OCI-LY1 (cell line): Measurements from ENCODE around the gene SREK1IP1.

Source experiments
- H2AFZ ChIP-seq: fragments of 200-600 bp; sonication (generic), shearing (Covaris generic); 2 replicates; pipeline ENCODE4 v1.6.0; 2014; ENCODE audit warnings: antibody characterized with exemption, mild to moderate bottlenecking, low read length
- H3F3A ChIP-seq: fragments of 200-600 bp; sonication (generic), shearing (Covaris generic); 2 replicates; pipeline ENCODE4 v1.6.0; 2014; ENCODE audit warnings: mild to moderate bottlenecking, antibody characterized with exemption, low read length, moderate library complexity; ENCODE audit not compliant: insufficient read depth
- H3K27ac ChIP-seq: fragments of 200-600 bp; sonication (generic); 2 replicates; pipeline ENCODE4 v1.5.1; 2014; ENCODE audit warnings: low read length, mixed run types, mild to moderate bottlenecking, low read depth; ENCODE audit not compliant: poor library complexity, severe bottlenecking
- H3K27me3 ChIP-seq: fragments of 200-600 bp; sonication (generic); 2 replicates; pipeline ENCODE4 v1.6.0; 2014; ENCODE audit warnings: antibody characterized with exemption, mild to moderate bottlenecking, low read length, moderate library complexity; ENCODE audit not compliant: insufficient read depth
- H3K36me3 ChIP-seq: fragments of 200-600 bp; sonication (generic); 2 replicates; pipeline ENCODE4 v1.6.1; 2014; ENCODE audit warnings: mild to moderate bottlenecking, antibody characterized with exemption, low read length, moderate library complexity, mixed read lengths; ENCODE audit not compliant: insufficient read depth
- H3K4me1 ChIP-seq: fragments of 200-600 bp; sonication (generic); 2 replicates; pipeline ENCODE4 v1.5.1; 2014; ENCODE audit warnings: mild to moderate bottlenecking, low read length, moderate library complexity; ENCODE audit not compliant: insufficient read depth, severe bottlenecking
- H3K4me2 ChIP-seq: fragments of 200-600 bp; sonication (generic), shearing (Covaris generic); 2 replicates; pipeline ENCODE4 v1.6.1; 2014; ENCODE audit warnings: low read length
- H3K4me3 ChIP-seq: fragments of 200-600 bp; sonication (generic); 2 replicates; pipeline ENCODE4 v1.5.1; 2014; ENCODE audit warnings: low read length, low read depth, mild to moderate bottlenecking, mixed read lengths; ENCODE audit not compliant: poor library complexity, severe bottlenecking
- H3K79me2 ChIP-seq: fragments of 200-600 bp; shearing (Covaris generic); 2 replicates; pipeline ENCODE4 v1.6.1; 2016; ENCODE audit warnings: mixed run types, low read length, mixed read lengths; ENCODE audit not compliant: insufficient read depth
- H3K9ac ChIP-seq: fragments of 200-600 bp; sonication (generic), shearing (Covaris generic); 2 replicates; pipeline ENCODE4 v1.6.1; 2014; ENCODE audit warnings: mild to moderate bottlenecking, low read length, mixed read lengths
- H3K9me2 ChIP-seq: fragments of 200-600 bp; sonication (generic), shearing (Covaris generic); 2 replicates; pipeline ENCODE4 v1.6.1; 2014; ENCODE audit warnings: low read depth, mild to moderate bottlenecking, low read length, mixed read lengths
- H3K9me3 ChIP-seq: fragments of 200-600 bp; shearing (Covaris generic); 2 replicates; pipeline ENCODE4 v1.6.1; 2014; ENCODE audit warnings: low read length, mixed read lengths
- H4K20me1 ChIP-seq: fragments of 200-600 bp; sonication (generic), shearing (Covaris generic); 2 replicates; pipeline ENCODE4 v1.6.0; 2016; ENCODE audit warnings: mild to moderate bottlenecking, low read length; ENCODE audit not compliant: insufficient read depth
- EZH2 ChIP-seq: fragments of 200-600 bp; sonication (generic), shearing (Covaris generic); IDR thresholded peaks from 2 replicates; pipeline ENCODE4 v1.8.0; 2017; ENCODE audit warnings: borderline replicate concordance, mixed run types, mild to moderate bottlenecking, antibody characterized with exemption, low read length, moderate library complexity, mixed read lengths
- TF ChIP-seq, protein P1 (sequence below): fragments of 200-600 bp; sonication (generic), shearing (Covaris generic); IDR thresholded peaks from 2 replicates; pipeline ENCODE4 v1.5.1; 2017; ENCODE audit warnings: mild to moderate bottlenecking, antibody characterized with exemption, low read length, moderate library complexity, mixed read lengths

The SREK1IP1 gene

GRCh38 chr5:64788156-64788555, 19.7 kb upstream of the SREK1IP1 start:
- no peaks in the 10 kb centered on the region for H3K4me1 ChIP-seq
- H3K9me3 ChIP-seq, result no peaks in the 10 kb centered on the region
- H2AFZ ChIP-seq, result no peak overlapping the region
- no peak overlapping the region for H3K9ac ChIP-seq
- H3K4me3 ChIP-seq, result no peak overlapping the region
- no peaks in the 10 kb centered on the region for H3F3A ChIP-seq
- H3K79me2 ChIP-seq, result no peaks in the 10 kb centered on the region
- H3K36me3 ChIP-seq, result peaks cover 21% of the 10 kb centered on the region; the same call in 1 of the 2 replicates
- H3K27ac ChIP-seq, result no peak overlapping the region
- no peaks in the 10 kb centered on the region for H3K27me3 ChIP-seq
- no peak overlapping the region for H3K4me2 ChIP-seq
- no peaks in the 10 kb centered on the region for H3K9me2 ChIP-seq
- H4K20me1 ChIP-seq, result no peaks in the 10 kb centered on the region
- TF ChIP-seq, protein P1, sequence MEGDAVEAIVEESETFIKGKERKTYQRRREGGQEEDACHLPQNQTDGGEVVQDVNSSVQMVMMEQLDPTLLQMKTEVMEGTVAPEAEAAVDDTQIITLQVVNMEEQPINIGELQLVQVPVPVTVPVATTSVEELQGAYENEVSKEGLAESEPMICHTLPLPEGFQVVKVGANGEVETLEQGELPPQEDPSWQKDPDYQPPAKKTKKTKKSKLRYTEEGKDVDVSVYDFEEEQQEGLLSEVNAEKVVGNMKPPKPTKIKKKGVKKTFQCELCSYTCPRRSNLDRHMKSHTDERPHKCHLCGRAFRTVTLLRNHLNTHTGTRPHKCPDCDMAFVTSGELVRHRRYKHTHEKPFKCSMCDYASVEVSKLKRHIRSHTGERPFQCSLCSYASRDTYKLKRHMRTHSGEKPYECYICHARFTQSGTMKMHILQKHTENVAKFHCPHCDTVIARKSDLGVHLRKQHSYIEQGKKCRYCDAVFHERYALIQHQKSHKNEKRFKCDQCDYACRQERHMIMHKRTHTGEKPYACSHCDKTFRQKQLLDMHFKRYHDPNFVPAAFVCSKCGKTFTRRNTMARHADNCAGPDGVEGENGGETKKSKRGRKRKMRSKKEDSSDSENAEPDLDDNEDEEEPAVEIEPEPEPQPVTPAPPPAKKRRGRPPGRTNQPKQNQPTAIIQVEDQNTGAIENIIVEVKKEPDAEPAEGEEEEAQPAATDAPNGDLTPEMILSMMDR, result no peak
- no peak for TF ChIP-seq EZH2

GRCh38 chr5:64786372-64786771, 17.9 kb upstream of the SREK1IP1 start:
- TF ChIP-seq, protein P1, result no peak
- TF ChIP-seq EZH2, result no peak
- H3K9me2 ChIP-seq, result no peaks in the 10 kb centered on the region
- H2AFZ ChIP-seq, result no peak overlapping the region
- no peak overlapping the region for H3K4me3 ChIP-seq
- no peaks in the 10 kb centered on the region for H3F3A ChIP-seq
- H4K20me1 ChIP-seq, result no peaks in the 10 kb centered on the region
- H3K79me2 ChIP-seq, result no peaks in the 10 kb centered on the region
- H3K4me2 ChIP-seq, result no peak overlapping the region
- no peaks in the 10 kb centered on the region for H3K27me3 ChIP-seq
- H3K4me1 ChIP-seq, result no peaks in the 10 kb centered on the region
- peaks cover 18% of the 10 kb centered on the region; the same call in 1 of the 2 replicates for H3K36me3 ChIP-seq
- H3K9me3 ChIP-seq, result no peaks in the 10 kb centered on the region
- H3K27ac ChIP-seq, result no peak overlapping the region
- H3K9ac ChIP-seq, result no peak overlapping the region

- no peak overlapping the region for H3K4me3 ChIP-seq
- no peak for TF ChIP-seq EZH2
- TF ChIP-seq, protein P1, result peak; percentile 92
- H4K20me1 ChIP-seq, result no peaks in the 10 kb centered on the region
- no peak overlapping the region for H3K4me2 ChIP-seq
- no peaks in the 10 kb centered on the region for H3F3A ChIP-seq
- H3K27me3 ChIP-seq, result no peaks in the 10 kb centered on the region
- H3K4me1 ChIP-seq, result no peaks in the 10 kb centered on the region
- no peak overlapping the region for H2AFZ ChIP-seq
- H3K36me3 ChIP-seq, result peaks cover 20% of the 10 kb centered on the region
- no peak overlapping the region for H3K27ac ChIP-seq
- no peak overlapping the region for H3K9ac ChIP-seq
- no peaks in the 10 kb centered on the region for H3K9me2 ChIP-seq
- no peaks in the 10 kb centered on the region for H3K79me2 ChIP-seq
- H3K9me3 ChIP-seq, result no peaks in the 10 kb centered on the region
Measured at GRCh38 chr5:64784451-64785025, 16.0 kb upstream of the SREK1IP1 start.
